ENCODE data around the gene MMEL1.
"Not testable (repeated sequence)": the region's sequence is repeated elsewhere in the genome, so short reads cannot be mapped to it uniquely, and the experiment has no call there.

DNA sequence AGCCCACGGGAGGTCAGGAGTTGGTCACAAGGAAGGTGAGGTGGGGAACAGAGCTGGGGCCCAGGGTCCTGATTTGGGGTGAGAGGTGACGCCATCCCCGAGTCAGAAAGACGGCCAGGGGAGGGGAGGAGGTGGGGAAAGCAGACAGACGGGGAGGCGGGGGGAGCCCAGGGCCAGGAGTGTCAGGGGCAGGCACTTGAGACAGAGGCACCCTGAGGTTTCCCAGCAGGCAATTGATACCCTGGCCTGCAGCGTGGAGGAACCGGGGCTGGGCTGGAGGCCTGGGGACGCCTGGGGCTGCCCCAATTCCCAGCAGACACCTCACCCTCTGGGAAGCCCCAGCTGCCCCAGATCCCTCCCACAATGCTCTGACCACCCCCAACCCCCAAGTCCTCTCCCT lies 79.7 kb downstream of the MMEL1 start:
- TF ChIP-seq, protein P1, sequence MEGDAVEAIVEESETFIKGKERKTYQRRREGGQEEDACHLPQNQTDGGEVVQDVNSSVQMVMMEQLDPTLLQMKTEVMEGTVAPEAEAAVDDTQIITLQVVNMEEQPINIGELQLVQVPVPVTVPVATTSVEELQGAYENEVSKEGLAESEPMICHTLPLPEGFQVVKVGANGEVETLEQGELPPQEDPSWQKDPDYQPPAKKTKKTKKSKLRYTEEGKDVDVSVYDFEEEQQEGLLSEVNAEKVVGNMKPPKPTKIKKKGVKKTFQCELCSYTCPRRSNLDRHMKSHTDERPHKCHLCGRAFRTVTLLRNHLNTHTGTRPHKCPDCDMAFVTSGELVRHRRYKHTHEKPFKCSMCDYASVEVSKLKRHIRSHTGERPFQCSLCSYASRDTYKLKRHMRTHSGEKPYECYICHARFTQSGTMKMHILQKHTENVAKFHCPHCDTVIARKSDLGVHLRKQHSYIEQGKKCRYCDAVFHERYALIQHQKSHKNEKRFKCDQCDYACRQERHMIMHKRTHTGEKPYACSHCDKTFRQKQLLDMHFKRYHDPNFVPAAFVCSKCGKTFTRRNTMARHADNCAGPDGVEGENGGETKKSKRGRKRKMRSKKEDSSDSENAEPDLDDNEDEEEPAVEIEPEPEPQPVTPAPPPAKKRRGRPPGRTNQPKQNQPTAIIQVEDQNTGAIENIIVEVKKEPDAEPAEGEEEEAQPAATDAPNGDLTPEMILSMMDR (IDR thresholded peaks at IDR 0.05; ENCODE audit: poor library complexity, severe bottlenecking), result not testable (repeated sequence)
- TF ChIP-seq POLR2AphosphoS5 (IDR thresholded peaks at IDR 0.05); SMC3 (conservative IDR thresholded peaks at IDR 0.05; ENCODE audit: poor library complexity); EZH2 (IDR thresholded peaks at IDR 0.05; ENCODE audit: borderline replicate concordance, insufficient read depth, low read length, poor library complexity, severe bottlenecking); EP300 (conservative IDR thresholded peaks at IDR 0.05; ENCODE audit: poor library complexity, severe bottlenecking): not testable (repeated sequence)
